ENCODE data around the gene TMEM272.

- no peak for TF ChIP-seq CTCF (IDR thresholded peaks at IDR 0.05 in 2 of 3, conservative IDR thresholded peaks at IDR 0.05 in 1 of 3; ENCODE audit: insufficient read depth in 2 of 3, low read depth in 1 of 3, low read length in 3 of 3)
- TF ChIP-seq ZNF655 (CRISPR knock-in tag; IDR thresholded peaks at IDR 0.05): no peak
- TF ChIP-seq FOXP1 (CRISPR knock-in tag; IDR thresholded peaks at IDR 0.05): no peak
Observed at GRCh38 chr13:51763486-51763885, 81.5 kb downstream of the TMEM272 start.
